H1 (cell line): Measurements from ENCODE around the gene SNAPC1. TPM values are rescaled to one million over a fixed set of nuclear protein-coding genes. Genes with fewer than 3 reads are reported as not detected.

Experiments used
- CTCF ChIA-PET: fragments of 300-600 bp; sonication (Branson Sonifier 250); formaldehyde crosslinking; loops from one replicate; lab custom pipeline; 2021; ENCODE audit not compliant: partially characterized antibody; lab: Charles Lee
- POLR2A ChIA-PET: fragments of 300-600 bp; sonication (Branson Sonifier 250); formaldehyde crosslinking; loops from one replicate; lab custom pipeline; 2021; ENCODE audit warnings: inconsistent platforms; ENCODE audit not compliant: partially characterized antibody; lab: Charles Lee
- DNase-seq, 2 experiments: peaks; one replicate each; pipeline versions ENCODE4 v3.0.0 to v3.0.0-alpha.2; 2010 to 2022; ENCODE audit warnings: low spot score in 2 of 2, low read depth in 1 of 2, mixed read lengths in 1 of 2
- FAIRE-seq: peaks from 2 replicates; lab custom pipeline; 2011; peaks lifted over from hg19 to GRCh38; lab: Jason Lieb, UNC
- H2AFZ ChIP-seq: 2 replicates; pipeline ENCODE4 v1.8.1; 2012; ENCODE audit warnings: low read length, inconsistent platforms
- H2AK5ac ChIP-seq: 2 replicates; pipeline ENCODE4 v1.6.1; 2013; ENCODE audit warnings: low read depth, low read length
- H2BK120ac ChIP-seq: replicated peaks from 2 replicates; pipeline ENCODE3; 2013; ENCODE audit warnings: low read depth, low read length, inconsistent platforms
- H2BK12ac ChIP-seq: 2 replicates; pipeline ENCODE4 v1.6.1; 2013; ENCODE audit warnings: low read depth, low read length
- H2BK15ac ChIP-seq: 2 replicates; pipeline ENCODE4 v1.6.1; 2013; ENCODE audit warnings: low read length
- H2BK20ac ChIP-seq: 2 replicates; pipeline ENCODE4 v1.6.1; 2013; ENCODE audit warnings: low read length
- H2BK5ac ChIP-seq: 2 replicates; pipeline ENCODE4 v1.6.1; 2013; ENCODE audit warnings: low read depth, low read length
- H3K14ac ChIP-seq: 2 replicates; pipeline ENCODE4 v1.6.1; 2013; ENCODE audit warnings: inconsistent platforms; ENCODE audit not compliant: insufficient read length
- H3K18ac ChIP-seq: 2 replicates; pipeline ENCODE4 v1.6.1; 2013; ENCODE audit warnings: low read length; ENCODE audit errors: extremely low read depth
- H3K23ac ChIP-seq: 2 replicates; pipeline ENCODE4 v1.6.1; 2013; ENCODE audit warnings: inconsistent platforms; ENCODE audit not compliant: insufficient read length
- H3K23me2 ChIP-seq: 2 replicates; pipeline ENCODE4 v1.6.1; 2013; ENCODE audit warnings: low read depth, low read length
- H3K27ac ChIP-seq: 2 replicates; pipeline ENCODE4 v1.6.1; 2011; ENCODE audit warnings: low read depth, low read length, inconsistent platforms
- H3K27me3 ChIP-seq, 4 experiments: replicated peaks in 1 of 4; 1 replicate in 1 of 4; 2 replicates in 3 of 4; pipeline versions ENCODE4 v1.6.1 to v1.8.1; 2011 to 2013; ENCODE audit warnings: low read length in 3 of 4, mild to moderate bottlenecking in 3 of 4, inconsistent platforms in 2 of 4, mixed read lengths in 2 of 4, moderate library complexity in 1 of 4; ENCODE audit not compliant: control insufficient read depth in 3 of 4, insufficient read depth in 3 of 4; ENCODE audit errors: extremely low read depth in 1 of 4
- H3K36me3 ChIP-seq, 4 experiments: 2 replicates each; pipeline versions ENCODE4 v1.6.1 to v1.8.1; 2011 to 2013; ENCODE audit warnings: mild to moderate bottlenecking in 4 of 4, low read length in 3 of 4, moderate library complexity in 2 of 4, control low read depth in 1 of 4, inconsistent platforms in 1 of 4; ENCODE audit not compliant: insufficient read depth in 4 of 4, control insufficient read depth in 2 of 4
- H3K4ac ChIP-seq: replicated peaks from 2 replicates; pipeline ENCODE3; 2013; ENCODE audit warnings: low read length, low read depth, mixed read lengths, inconsistent platforms; ENCODE audit not compliant: insufficient read length
- H3K4me1 ChIP-seq, 4 experiments: replicated peaks in 1 of 4; 1 replicate in 1 of 4; 2 replicates in 3 of 4; pipeline versions ENCODE4 v1.6.1 to v1.8.1; 2011 to 2013; ENCODE audit warnings: low read length in 3 of 4, inconsistent platforms in 2 of 4, mixed read lengths in 1 of 4; ENCODE audit not compliant: insufficient read depth in 4 of 4, control insufficient read depth in 3 of 4
- H3K4me2 ChIP-seq, 2 experiments: 2 replicates each; pipeline versions ENCODE4 v1.6.1 to v1.8.1; 2011 to 2013; ENCODE audit warnings: low read depth in 2 of 2, low read length in 2 of 2, control low read depth in 1 of 2, inconsistent platforms in 1 of 2, mild to moderate bottlenecking in 1 of 2; ENCODE audit not compliant: insufficient read depth in 1 of 2
- H3K4me3 ChIP-seq, 4 experiments: fragments of 200-600, 300-600 bp in 1 of 4; sonication (generic), shearing (Covaris generic), sonication (Bioruptor Twin) in 1 of 4; 2 replicates each; pipeline versions ENCODE4 v1.5.1 to v1.8.1; 2011 to 2016; ENCODE audit warnings: low read length in 4 of 4, low read depth in 3 of 4, control low read depth in 2 of 4, inconsistent platforms in 2 of 4, mild to moderate bottlenecking in 2 of 4, mixed read lengths in 1 of 4, moderate library complexity in 1 of 4; ENCODE audit not compliant: insufficient read depth in 2 of 4; ENCODE audit errors: extremely low read depth in 1 of 4
- H3K56ac ChIP-seq: replicated peaks from 2 replicates; pipeline ENCODE3; 2013; ENCODE audit warnings: low read depth, mild to moderate bottlenecking, mixed read lengths, low read length, inconsistent platforms; ENCODE audit not compliant: insufficient read length
- H3K79me1 ChIP-seq: 2 replicates; pipeline ENCODE4 v1.6.1; 2013; ENCODE audit warnings: low read depth, low read length, control low read depth
- H3K79me2 ChIP-seq, 2 experiments: 2 replicates each; pipeline versions ENCODE4 v1.6.1 to v1.8.1; 2012 to 2013; ENCODE audit warnings: low read length in 2 of 2, mild to moderate bottlenecking in 2 of 2, inconsistent platforms in 1 of 2; ENCODE audit not compliant: insufficient read depth in 2 of 2, control insufficient read depth in 1 of 2
- H3K9ac ChIP-seq, 4 experiments: replicated peaks in 1 of 4; 1 replicate in 1 of 4; 2 replicates in 3 of 4; pipeline versions ENCODE4 v1.6.1 to v1.8.1; 2011 to 2013; ENCODE audit warnings: low read depth in 3 of 4, low read length in 3 of 4, control low read depth in 2 of 4, mild to moderate bottlenecking in 2 of 4, moderate library complexity in 2 of 4, inconsistent platforms in 1 of 4; ENCODE audit errors: extremely low read depth in 1 of 4
- H3K9me3 ChIP-seq, 2 experiments: 2 replicates each; pipeline versions ENCODE4 v1.6.1 to v1.8.1; 2012 to 2013; ENCODE audit warnings: mild to moderate bottlenecking in 2 of 2, moderate library complexity in 2 of 2, control low read depth in 1 of 2, inconsistent platforms in 1 of 2, low read depth in 1 of 2, low read length in 1 of 2, mixed read lengths in 1 of 2; ENCODE audit not compliant: insufficient read depth in 2 of 2
- H4K20me1 ChIP-seq, 2 experiments: replicated peaks in 1 of 2; 2 replicates each; pipeline versions ENCODE3 to v1.8.1; 2011 to 2013; ENCODE audit warnings: inconsistent platforms in 2 of 2, low read length in 2 of 2, mild to moderate bottlenecking in 1 of 2; ENCODE audit not compliant: insufficient read depth in 2 of 2, control insufficient read depth in 1 of 2
- H4K5ac ChIP-seq: 2 replicates; pipeline ENCODE4 v1.6.1; 2013; ENCODE audit warnings: low read length, low read depth, mixed read lengths, inconsistent platforms; ENCODE audit not compliant: insufficient read length
- H4K8ac ChIP-seq: 2 replicates; pipeline ENCODE4 v1.8.0; 2013; ENCODE audit warnings: mild to moderate bottlenecking, moderate library complexity, low read length, inconsistent platforms; ENCODE audit not compliant: insufficient read depth; ENCODE audit errors: extremely low read depth
- H4K91ac ChIP-seq: replicated peaks from 2 replicates; pipeline ENCODE3; 2013; ENCODE audit warnings: low read length, mixed read lengths, inconsistent platforms; ENCODE audit not compliant: insufficient read length
- BCL11A ChIP-seq, 2 experiments: IDR thresholded peaks; one replicate each; pipeline ENCODE4 v1.6.1; 2011; ENCODE audit warnings: low read depth in 2 of 2, low read length in 2 of 2, mild to moderate bottlenecking in 2 of 2
- CBX8 ChIP-seq: fragments of 300-800, 300-1000 bp; sonication (generic); IDR thresholded peaks from 2 replicates; pipeline ENCODE4 v1.7.1; 2016; ENCODE audit warnings: low read depth, low read length, borderline replicate concordance
- CHD2 ChIP-seq: IDR thresholded peaks from 2 replicates; pipeline ENCODE4 v1.6.1; 2012; ENCODE audit warnings: low read length, improper control_type of control experiment
- HDAC2 ChIP-seq, 2 experiments: fragments of 300-600 bp in 1 of 2; sonication (generic) in 1 of 2; IDR thresholded peaks; 2 replicates each; pipeline ENCODE4 v1.6.1; 2011 to 2012; ENCODE audit warnings: low read depth in 2 of 2, low read length in 2 of 2, mild to moderate bottlenecking in 2 of 2, moderate library complexity in 2 of 2, borderline replicate concordance in 1 of 2, inconsistent platforms in 1 of 2
- RNF2 ChIP-seq: fragments of 200-900, 300-1000 bp; sonication (generic); IDR thresholded peaks from 2 replicates; pipeline ENCODE4 v1.7.1; 2016; ENCODE audit warnings: borderline replicate concordance, low read depth, mild to moderate bottlenecking, antibody characterized with exemption, low read length; ENCODE audit not compliant: poor library complexity, severe bottlenecking; ENCODE audit errors: missing control alignments
- SP1 ChIP-seq: IDR thresholded peaks from 2 replicates; pipeline ENCODE4 v1.6.1; 2011; ENCODE audit warnings: low read depth, low read length
- TCF12 ChIP-seq: IDR thresholded peaks from 2 replicates; pipeline ENCODE4 v1.6.1; 2011; ENCODE audit warnings: low read depth, mild to moderate bottlenecking, low read length
- YY1 ChIP-seq: IDR thresholded peaks from 2 replicates; pipeline ENCODE4 v1.6.1; 2011; ENCODE audit warnings: low read depth, mild to moderate bottlenecking, low read length
- WGBS, 2 experiments: shearing (Covaris generic) in 1 of 2; methylation state at CpG; one replicate each; pipeline versions ENCODE4 v1.1.6 to v1.1.7; 2013 to 2015; ENCODE audit warnings: low lambda C conversion rate in 2 of 2, mixed read lengths in 2 of 2, inconsistent platforms in 1 of 2, low coverage in 1 of 2, missing lambda C conversion rate in 1 of 2; ENCODE audit not compliant: insufficient replicate concordance in 2 of 2, insufficient coverage in 1 of 2, insufficient read length in 1 of 2; ENCODE audit errors: extremely low coverage in 1 of 2, missing lambda C conversion rate in 1 of 2; 5-methylcytosine and 5-hydroxymethylcytosine counted together
- polyA plus RNA-seq, 7 experiments: library from polyadenylated mRNA; depleted of rRNA in 3 of 7; stranded (reverse) in 5 of 7; unstranded in 2 of 7; fragments of >200 nt in 5 of 7; fragments of 200-250 nt in 2 of 7; gene quantifications; 1 replicate in 5 of 7; 2 replicates in 1 of 7; 4 replicates in 1 of 7; pipeline versions ENCODE4 v1.2.1 to v1.2.3, GENCODE V29; 2011 to 2013; ENCODE audit warnings: missing spikeins in 2 of 7, mixed read lengths in 2 of 7
- total RNA-seq: library from RNA; stranded (reverse); fragmentation: NEBNext Ultra II Directional; extraction: Animal tissue kit (Norgen Biotek cat#: 25700); gene quantifications from 2 replicates; pipeline ENCODE4 v1.2.1, GENCODE V29; 2021

Gene SNAPC1
- total and polyA plus RNA-seq, 2 of the 8 experiments (the other 6 are each of a cell fraction or from before 2014, with no cell fraction given) = 5.8 to 11.1 TPM

GRCh38 chr14:61765225-61765943 is 3.2 kb downstream of the SNAPC1 start:
- Histone ChIP-seq H2BK12ac (no peak overlapping the region), H3K18ac (no peak overlapping the region), H2AK5ac (no peak overlapping the region; the same call in 1 of the 2 replicates), H3K9me3 (no peaks in the 10 kb centered on the region), H3K36me3 (peaks cover 2 to 40% (median 10%) of the 10 kb centered on the region in 4 experiments; a peak in 7 of 8 replicates), H3K4me1 (peaks cover 0 to 9% (median 4%) of the 10 kb centered on the region in 4 experiments; a peak in 4 of 7 replicates), H3K79me2 (peaks cover 7 to 49% of the 10 kb centered on the region in 2 experiments; a peak in 3 of 4 replicates), H4K91ac (no peak overlapping the region), H3K23me2 (peaks cover 5% of the 10 kb centered on the region), H3K27ac (no peak overlapping the region), H4K8ac (no peak overlapping the region), H3K56ac (no peak overlapping the region), H2BK15ac (no peak overlapping the region), H2BK120ac (no peak overlapping the region), H3K9ac (peak overlapping the region in 1 of 4 experiments; percentile 58; a peak in 2 of 7 replicates), H3K14ac (no peak overlapping the region), H3K4ac (no peak overlapping the region), H4K5ac (no peak overlapping the region), H3K23ac (no peak overlapping the region), H4K20me1 (no peaks in the 10 kb centered on the region), H2BK20ac (no peak overlapping the region), H3K79me1 (0 out of 2 replicates have a peak, but pooled peaks cover 3% of the 10 kb centered on the region), H3K4me3 (peak overlapping the region in 3 of 4 experiments; percentile 21 to 96 (median 34); a peak in 3 of 8 replicates), H2BK5ac (no peak overlapping the region; the same call in 1 of the 2 replicates), H2AFZ (no peak overlapping the region), H3K4me2 (peak overlapping the region; percentile 61 to 82), H3K27me3 (no peaks in the 10 kb centered on the region)
- TF ChIP-seq CHD2 (no peak), SP1 (no peak), YY1 (no peak), TCF12 (no peak), CBX8 (no peak), RNF2 (no peak), BCL11A (IDR thresholded peaks at IDR 0.05; ENCODE audit: low read depth in 2 of 2, low read length in 2 of 2) (no peak), HDAC2 (IDR thresholded peaks at IDR 0.05; ENCODE audit: borderline replicate concordance in 1 of 2, low read depth in 2 of 2, low read length in 2 of 2) (no peak)
- DNase-seq (no peak), FAIRE-seq (no peak)
- ChIA-PET POLR2A (interaction anchor here (1.0 to 1.8 kb wide), 3 partner anchors 12 to 19 kb away, joined by 3 to 8 read pairs (median 7); no protein-coding TSS in a partner anchor), CTCF (interaction anchor here (0.6 to 5.2 kb wide), 6 partner anchors 13 to 305 kb away, joined by 3 to 25 read pairs (median 3); no protein-coding TSS in a partner anchor)
- WGBS, 2 experiments = 70% methylated on average over 15 of the region's 15 CpGs; no CpG with 5 or more reads in 1 of the 2 experiments
